ENCODE data around the gene OGDH.

Gene OGDH

GRCh38 chr7:44755698-44756627 lies 149.5 kb downstream of the OGDH start:
- H3K4me3 ChIP-seq (ENCODE audit: low read length), result no peak overlapping the region
- no peak for TF ChIP-seq ZNF274 (IDR thresholded peaks at IDR 0.05; ENCODE audit: low read depth, low read length)

- no peak overlapping the region for H3K4me3 ChIP-seq (ENCODE audit: low read length)
Observed at GRCh38 chr7:44756904-44757303, 150.5 kb downstream of the OGDH start.

GRCh38 chr7:44757311-44757710 lies 150.9 kb downstream of the OGDH start:
- no peak for TF ChIP-seq ZNF274 (IDR thresholded peaks at IDR 0.05; ENCODE audit: low read depth, low read length)

More at GRCh38 chr7:44756904-44757303, 150.5 kb downstream of the OGDH start:
- no peak for TF ChIP-seq ZNF274 (IDR thresholded peaks at IDR 0.05; ENCODE audit: low read depth, low read length)

GRCh38 chr7:44757739-44758138 lies 151.3 kb downstream of the OGDH start:
- TF ChIP-seq ZNF274 (IDR thresholded peaks at IDR 0.05; ENCODE audit: low read depth, low read length), result no peak

More at GRCh38 chr7:44757311-44757710, 150.9 kb downstream of the OGDH start:
- H3K4me3 ChIP-seq (ENCODE audit: low read length), result no peak overlapping the region

More at GRCh38 chr7:44757739-44758138, 151.3 kb downstream of the OGDH start:
- no peak overlapping the region for H3K4me3 ChIP-seq (ENCODE audit: low read length)
